DMS 273 (cell line): ENCODE measurements around the gene TXNDC5.
"Not testable (repeated sequence)": the region's sequence is repeated elsewhere in the genome, so short reads cannot be mapped to it uniquely, and the experiment has no call there.

Source experiments
- DNase-seq: peaks from one replicate; lab custom pipeline; 2025; ENCODE audit not compliant: unreplicated experiment; lab: John Stamatoyannopoulos, UW

Gene TXNDC5

GRCh38 chr6:7897461-7898192 is 13.0 kb downstream of the TXNDC5 start:
- DNase-seq: no peak

GRCh38 chr6:7896465-7896987 is 14.1 kb downstream of the TXNDC5 start:
- no peak for DNase-seq

DNA sequence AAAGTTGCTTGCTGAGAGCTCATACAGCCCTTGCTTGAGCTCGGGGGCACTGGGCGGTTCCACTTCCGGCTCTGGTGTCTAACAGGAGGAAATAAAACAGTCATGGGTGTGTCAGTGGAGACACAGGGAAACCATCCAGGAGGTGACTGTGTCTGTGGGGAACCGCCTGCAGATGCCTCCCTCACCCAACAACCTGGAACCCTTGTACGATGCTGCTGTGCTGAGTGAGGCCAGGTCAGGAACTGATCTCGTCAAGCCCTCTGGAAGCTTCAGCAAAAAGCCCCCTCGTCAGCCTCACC is 15.5 kb downstream of the TXNDC5 start:
- DNase-seq: no peak

DNA sequence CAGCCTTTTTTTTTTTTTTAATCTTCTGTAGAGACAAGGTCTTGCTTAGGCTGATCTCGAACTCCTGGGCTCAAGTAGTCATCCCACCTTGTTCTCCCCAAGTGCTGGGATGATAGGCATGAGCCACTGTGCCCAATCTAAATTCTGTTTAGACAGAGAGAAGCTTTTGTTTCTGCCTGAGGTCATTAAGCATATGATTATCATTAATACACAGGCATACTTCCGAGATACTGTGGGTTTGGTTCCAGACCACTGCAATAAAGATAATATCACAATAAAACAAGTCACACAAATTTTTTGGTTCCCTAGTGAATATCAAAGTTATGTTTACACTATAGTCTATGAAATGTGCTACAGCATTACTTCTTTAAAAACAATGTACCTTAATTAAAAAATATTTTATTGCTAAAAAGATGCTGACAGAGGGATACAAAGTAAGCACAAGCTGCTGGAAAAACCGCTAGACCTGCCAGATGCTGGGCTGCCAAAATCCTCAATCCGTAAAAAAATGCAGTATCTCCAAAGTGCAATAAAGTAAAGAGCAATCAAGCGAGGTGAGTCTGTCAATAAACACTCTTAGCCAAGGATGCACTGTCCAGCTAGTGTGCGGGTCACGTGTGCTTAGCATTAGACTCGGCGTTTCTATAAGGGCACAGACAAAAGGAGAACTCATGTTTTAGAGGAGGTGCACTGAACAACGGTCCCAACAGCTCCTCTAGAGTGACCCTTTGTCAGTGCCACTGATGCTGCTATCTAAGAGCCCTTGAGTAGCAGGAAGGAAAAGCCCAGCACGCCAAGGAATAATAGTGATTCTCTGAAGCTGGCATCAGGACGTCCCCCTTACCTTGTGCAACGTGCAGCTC is 16.1 kb downstream of the TXNDC5 start:
- DNase-seq: no peak

- no peak for DNase-seq
Observed at GRCh38 chr6:7893342-7893741, 17.2 kb downstream of the TXNDC5 start.

DNA sequence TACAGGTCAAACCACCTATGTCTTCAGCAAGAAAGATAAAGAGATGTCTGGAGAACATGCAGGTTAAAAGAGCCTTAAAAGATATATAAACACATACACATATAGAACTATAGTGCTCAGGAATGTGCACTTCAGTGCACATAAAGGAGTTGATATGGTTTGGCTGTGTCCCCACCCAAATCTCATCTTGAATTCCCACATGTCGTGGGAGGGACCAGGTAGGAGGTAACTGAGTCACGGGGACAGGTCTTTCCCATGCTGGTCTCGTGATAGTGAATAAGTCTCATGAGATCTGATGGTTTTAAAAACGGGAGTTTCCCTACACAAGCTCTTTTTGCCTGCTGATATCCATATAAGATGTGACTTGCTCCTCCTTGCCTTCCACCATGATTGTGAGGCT is 18.2 kb downstream of the TXNDC5 start:
- not testable (repeated sequence) for DNase-seq

DNA sequence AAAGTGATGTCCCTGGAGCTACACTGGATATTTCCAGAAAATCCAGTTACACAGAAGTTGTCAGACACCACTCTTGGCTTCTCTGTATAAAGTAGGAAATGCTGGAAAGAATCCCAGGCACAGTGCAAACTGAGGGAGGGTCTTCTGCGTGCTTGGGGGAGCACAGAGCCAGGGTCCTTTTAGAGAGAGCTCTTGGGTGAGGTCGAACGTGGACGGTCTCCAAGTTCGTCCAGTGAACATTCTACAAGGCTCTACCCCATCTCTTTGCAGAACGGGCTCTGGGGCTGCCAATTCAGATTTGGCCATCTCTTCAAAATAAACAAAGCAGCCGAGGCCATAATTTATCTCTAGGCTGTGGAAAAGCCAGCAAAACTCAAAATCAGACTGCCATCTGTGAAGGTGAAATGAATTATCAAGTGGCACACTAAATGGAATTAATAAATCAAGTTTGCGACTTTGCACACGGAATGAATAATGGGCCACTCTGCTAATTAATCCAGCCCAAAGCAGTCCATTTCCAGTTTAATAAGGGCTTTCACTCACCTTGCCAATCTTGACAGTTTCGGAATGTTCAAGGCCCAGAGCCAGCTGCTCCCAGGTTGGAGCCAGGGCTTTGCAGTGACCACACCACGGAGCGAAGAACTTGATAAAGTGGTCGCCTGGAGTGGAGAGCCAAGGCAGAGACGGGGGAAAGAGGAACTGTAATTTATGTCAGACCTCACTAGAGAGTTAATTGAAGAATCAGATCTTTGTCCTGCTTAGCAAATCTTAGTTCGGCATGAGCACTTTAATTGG is 19.3 kb downstream of the TXNDC5 start:
- DNase-seq: no peak

- no peak for DNase-seq
Observed at GRCh38 chr6:7888587-7889357, 21.8 kb downstream of the TXNDC5 start.

DNA sequence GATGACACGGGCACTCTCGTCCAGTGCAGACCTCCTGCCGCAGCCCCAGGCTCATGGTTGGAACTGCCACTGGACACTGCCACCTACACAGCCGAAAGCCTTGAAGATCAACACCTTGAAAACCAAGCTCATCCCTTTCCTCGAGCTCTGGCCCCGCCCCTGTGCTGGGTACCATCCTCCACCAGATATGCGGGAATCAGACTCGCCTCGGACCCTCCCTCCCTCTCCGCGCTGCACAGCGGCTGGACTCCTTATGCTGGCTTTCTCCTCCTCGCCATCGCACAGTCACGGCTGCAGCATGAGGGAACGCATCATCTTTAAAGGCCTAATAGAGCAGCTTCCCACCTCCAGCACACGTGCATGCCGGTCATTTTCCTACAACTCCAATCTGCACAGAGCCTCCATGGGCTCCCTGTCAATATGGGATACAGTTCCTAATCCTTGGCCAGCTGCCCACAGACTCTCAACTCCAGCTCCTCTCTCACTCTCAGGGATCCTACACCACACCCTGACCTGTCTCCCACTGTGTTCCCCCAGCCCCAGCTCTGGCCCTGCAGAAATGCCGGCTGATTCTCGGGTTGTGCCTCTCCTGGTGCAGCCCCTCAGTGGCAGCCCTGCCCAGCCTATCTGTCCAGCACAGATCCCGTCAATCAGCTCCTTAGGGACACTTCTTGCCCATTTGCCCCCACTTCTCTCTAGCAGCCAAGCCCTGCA is 23.2 kb downstream of the TXNDC5 start:
- peak; percentile 9 for DNase-seq

DNA sequence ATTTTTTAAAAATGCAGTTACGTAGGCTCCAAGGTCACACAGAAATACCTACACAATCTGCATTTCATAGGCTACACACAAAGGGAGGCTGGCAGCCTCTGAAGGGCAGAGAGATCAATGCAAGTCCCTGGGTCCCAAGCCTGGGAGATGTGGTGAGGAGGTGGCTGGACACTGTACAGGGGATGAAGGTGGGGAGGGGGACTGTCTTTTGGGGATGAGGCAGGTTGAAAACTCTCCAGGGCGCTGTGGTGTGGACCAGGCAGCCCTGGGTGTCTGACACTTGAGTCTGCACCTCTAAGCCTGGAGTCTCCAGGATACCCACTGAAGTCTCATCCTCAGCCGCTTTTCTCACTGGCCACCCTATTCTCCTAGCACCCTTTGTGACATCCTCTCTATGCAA is 24.5 kb downstream of the TXNDC5 start:
- DNase-seq: no peak

DNA sequence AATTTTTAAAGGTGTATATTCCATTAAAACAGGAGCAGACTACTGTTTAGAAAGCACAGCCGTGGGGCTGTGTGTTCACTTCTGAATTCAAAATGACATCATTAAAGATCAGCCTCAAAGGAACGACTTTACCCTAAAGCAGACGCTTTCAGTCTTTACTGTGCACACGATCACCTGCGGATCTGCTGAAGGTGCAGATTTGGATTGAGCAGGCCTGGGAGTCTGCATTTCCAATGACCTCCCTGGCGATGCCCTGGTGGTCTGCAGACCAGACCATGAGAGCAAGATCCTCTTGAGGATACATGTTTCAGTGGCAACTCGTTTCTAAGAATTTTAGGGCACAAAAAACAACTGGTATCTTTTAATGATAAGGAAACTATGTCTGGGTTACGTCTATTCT is 27.2 kb downstream of the TXNDC5 start:
- no peak for DNase-seq

GRCh38 chr6:7882505-7883257 is 27.9 kb downstream of the TXNDC5 start:
- DNase-seq: no peak

- DNase-seq: no peak
Observed at GRCh38 chr6:7881765-7882500, 28.7 kb downstream of the TXNDC5 start.

DNA sequence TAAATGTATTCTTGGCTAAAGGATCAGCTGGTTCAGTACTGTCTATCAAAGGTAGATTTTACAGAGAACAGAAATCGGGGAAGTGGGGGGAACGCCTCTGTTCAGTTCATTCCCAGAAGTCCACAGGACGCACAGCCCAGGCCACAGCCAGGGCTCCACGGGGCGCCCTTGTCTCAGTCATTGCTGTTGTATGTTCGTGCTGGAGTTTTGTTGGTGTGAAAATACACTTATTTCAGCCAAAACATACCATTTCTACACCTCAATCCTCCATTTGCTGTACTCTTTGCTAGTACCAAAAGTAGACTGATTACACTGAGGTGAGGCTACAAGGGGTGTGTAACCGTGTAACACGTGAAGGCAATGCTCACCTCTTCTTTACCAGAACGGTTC is 29.9 kb downstream of the TXNDC5 start:
- DNase-seq: no peak

DNA sequence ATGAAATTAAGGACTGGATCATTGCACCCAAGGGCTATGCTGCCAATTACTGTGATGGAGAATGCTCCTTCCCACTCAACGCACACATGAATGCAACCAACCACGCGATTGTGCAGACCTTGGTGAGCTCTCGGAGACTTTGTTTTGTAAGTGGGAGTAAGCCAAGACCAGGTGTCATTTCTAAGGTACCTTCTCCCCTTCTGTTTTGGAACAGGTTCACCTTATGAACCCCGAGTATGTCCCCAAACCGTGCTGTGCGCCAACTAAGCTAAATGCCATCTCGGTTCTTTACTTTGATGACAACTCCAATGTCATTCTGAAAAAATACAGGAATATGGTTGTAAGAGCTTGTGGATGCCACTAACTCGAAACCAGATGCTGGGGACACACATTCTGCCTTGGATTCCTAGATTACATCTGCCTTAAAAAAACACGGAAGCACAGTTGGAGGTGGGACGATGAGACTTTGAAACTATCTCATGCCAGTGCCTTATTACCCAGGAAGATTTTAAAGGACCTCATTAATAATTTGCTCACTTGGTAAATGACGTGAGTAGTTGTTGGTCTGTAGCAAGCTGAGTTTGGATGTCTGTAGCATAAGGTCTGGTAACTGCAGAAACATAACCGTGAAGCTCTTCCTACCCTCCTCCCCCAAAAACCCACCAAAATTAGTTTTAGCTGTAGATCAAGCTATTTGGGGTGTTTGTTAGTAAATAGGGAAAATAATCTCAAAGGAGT is 30.4 kb downstream of the TXNDC5 start:
- DNase-seq: no peak

DNA sequence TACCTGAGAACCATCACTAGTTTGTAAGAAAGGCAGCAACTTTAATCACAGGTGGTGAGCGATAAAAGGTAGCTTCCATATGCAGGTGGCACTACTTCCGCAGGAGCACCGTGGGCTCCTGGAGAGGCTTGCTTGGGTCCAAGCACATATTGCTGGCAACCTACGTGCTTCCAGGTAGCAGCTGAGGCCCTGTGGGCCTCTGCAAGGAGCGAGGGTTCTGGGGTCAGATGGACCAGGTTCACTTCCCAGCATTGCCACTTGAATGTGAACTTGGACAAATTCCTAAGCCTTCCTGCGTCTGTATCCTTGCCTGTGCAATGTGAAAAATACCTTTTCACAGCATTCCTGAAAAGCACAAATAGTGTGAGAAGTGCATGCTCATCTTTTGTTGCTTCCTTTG is 31.0 kb downstream of the TXNDC5 start:
- DNase-seq: no peak

GRCh38 chr6:7879043-7879442 is 31.5 kb downstream of the TXNDC5 start:
- DNase-seq: no peak

- no peak for DNase-seq
Observed at GRCh38 chr6:7878401-7878964, 32.1 kb downstream of the TXNDC5 start.
